ENCODE results near the gene METTL16. TPM values are rescaled to one million over a fixed set of nuclear protein-coding genes. Genes with fewer than 3 reads are reported as not detected.

METTL16 gene
- total RNA-seq, 1 experiment from 2014 or later, result 54.1 TPM

GRCh38 chr17:2401426-2402221 lies 110.1 kb downstream of the METTL16 start (continued):
- TF ChIP-seq, protein P1, sequence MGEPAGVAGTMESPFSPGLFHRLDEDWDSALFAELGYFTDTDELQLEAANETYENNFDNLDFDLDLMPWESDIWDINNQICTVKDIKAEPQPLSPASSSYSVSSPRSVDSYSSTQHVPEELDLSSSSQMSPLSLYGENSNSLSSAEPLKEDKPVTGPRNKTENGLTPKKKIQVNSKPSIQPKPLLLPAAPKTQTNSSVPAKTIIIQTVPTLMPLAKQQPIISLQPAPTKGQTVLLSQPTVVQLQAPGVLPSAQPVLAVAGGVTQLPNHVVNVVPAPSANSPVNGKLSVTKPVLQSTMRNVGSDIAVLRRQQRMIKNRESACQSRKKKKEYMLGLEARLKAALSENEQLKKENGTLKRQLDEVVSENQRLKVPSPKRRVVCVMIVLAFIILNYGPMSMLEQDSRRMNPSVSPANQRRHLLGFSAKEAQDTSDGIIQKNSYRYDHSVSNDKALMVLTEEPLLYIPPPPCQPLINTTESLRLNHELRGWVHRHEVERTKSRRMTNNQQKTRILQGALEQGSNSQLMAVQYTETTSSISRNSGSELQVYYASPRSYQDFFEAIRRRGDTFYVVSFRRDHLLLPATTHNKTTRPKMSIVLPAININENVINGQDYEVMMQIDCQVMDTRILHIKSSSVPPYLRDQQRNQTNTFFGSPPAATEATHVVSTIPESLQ (CRISPR knock-in tag; IDR thresholded peaks at IDR 0.05), result no peak

GRCh38 chr17:2400877-2401425 lies 110.7 kb downstream of the METTL16 start, which contains the start of gene MNT:
Gene MNT (minus strand): TSS chr17:2401060. CDS start chr17:2400712, 348 bp downstream.
- Mint-ChIP-seq H3K4me3 (peak within 1 kb of the TSS; percentile 95), H3K36me3 (no peaks in the 10 kb centered on the region), H3K27ac (peak within 1 kb of the TSS; percentile 100), H3K9me3 (no peaks in the 10 kb centered on the region), H3K4me1 (peaks cover 31% of the 10 kb centered on the region), H3K27me3 (ENCODE audit: low read depth) (0 out of 2 replicates have a peak, but pooled peaks cover 5% of the 10 kb centered on the region)
- ATAC-seq, result peak; percentile 11
- peak; percentile 94 for DNase-seq (ENCODE audit: low spot score)
- TF ChIP-seq, protein P2, sequence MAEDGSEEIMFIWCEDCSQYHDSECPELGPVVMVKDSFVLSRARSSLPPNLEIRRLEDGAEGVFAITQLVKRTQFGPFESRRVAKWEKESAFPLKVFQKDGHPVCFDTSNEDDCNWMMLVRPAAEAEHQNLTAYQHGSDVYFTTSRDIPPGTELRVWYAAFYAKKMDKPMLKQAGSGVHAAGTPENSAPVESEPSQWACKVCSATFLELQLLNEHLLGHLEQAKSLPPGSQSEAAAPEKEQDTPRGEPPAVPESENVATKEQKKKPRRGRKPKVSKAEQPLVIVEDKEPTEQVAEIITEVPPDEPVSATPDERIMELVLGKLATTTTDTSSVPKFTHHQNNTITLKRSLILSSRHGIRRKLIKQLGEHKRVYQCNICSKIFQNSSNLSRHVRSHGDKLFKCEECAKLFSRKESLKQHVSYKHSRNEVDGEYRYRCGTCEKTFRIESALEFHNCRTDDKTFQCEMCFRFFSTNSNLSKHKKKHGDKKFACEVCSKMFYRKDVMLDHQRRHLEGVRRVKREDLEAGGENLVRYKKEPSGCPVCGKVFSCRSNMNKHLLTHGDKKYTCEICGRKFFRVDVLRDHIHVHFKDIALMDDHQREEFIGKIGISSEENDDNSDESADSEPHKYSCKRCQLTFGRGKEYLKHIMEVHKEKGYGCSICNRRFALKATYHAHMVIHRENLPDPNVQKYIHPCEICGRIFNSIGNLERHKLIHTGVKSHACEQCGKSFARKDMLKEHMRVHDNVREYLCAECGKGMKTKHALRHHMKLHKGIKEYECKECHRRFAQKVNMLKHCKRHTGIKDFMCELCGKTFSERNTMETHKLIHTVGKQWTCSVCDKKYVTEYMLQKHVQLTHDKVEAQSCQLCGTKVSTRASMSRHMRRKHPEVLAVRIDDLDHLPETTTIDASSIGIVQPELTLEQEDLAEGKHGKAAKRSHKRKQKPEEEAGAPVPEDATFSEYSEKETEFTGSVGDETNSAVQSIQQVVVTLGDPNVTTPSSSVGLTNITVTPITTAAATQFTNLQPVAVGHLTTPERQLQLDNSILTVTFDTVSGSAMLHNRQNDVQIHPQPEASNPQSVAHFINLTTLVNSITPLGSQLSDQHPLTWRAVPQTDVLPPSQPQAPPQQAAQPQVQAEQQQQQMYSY (CRISPR knock-in tag; IDR thresholded peaks at IDR 0.05), result peak; percentile 97
- TF ChIP-seq SP1 (CRISPR knock-in tag; conservative IDR thresholded peaks at IDR 0.05) (peak; percentile 87), ETV6 (CRISPR knock-in tag; IDR thresholded peaks at IDR 0.05) (0 out of 2 replicates have a peak, but pooled peaks have one; percentile 15), ZNF671 (CRISPR knock-in tag; IDR thresholded peaks at IDR 0.05) (0 out of 2 replicates have a peak, but pooled peaks have one; percentile 13), FOXK1 (CRISPR knock-in tag; IDR thresholded peaks at IDR 0.05) (peak; percentile 69), PREB (CRISPR knock-in tag; IDR thresholded peaks at IDR 0.05; ENCODE audit: borderline replicate concordance) (no peak), FOXP4 (CRISPR knock-in tag; IDR thresholded peaks at IDR 0.05) (peak; percentile 37; the same call in 1 of the 2 replicates), E2F5 (CRISPR knock-in tag; IDR thresholded peaks at IDR 0.05) (0 out of 2 replicates have a peak, but pooled peaks have one; percentile 37), MXD4 (CRISPR knock-in tag; IDR thresholded peaks at IDR 0.05; ENCODE audit: borderline replicate concordance) (no peak)
- TF ChIP-seq, protein P3, sequence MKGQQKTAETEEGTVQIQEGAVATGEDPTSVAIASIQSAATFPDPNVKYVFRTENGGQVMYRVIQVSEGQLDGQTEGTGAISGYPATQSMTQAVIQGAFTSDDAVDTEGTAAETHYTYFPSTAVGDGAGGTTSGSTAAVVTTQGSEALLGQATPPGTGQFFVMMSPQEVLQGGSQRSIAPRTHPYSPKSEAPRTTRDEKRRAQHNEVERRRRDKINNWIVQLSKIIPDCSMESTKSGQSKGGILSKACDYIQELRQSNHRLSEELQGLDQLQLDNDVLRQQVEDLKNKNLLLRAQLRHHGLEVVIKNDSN (CRISPR knock-in tag; IDR thresholded peaks at IDR 0.05), result peak; percentile 69; the same call in 1 of the 2 replicates
- TF ChIP-seq, protein P4, sequence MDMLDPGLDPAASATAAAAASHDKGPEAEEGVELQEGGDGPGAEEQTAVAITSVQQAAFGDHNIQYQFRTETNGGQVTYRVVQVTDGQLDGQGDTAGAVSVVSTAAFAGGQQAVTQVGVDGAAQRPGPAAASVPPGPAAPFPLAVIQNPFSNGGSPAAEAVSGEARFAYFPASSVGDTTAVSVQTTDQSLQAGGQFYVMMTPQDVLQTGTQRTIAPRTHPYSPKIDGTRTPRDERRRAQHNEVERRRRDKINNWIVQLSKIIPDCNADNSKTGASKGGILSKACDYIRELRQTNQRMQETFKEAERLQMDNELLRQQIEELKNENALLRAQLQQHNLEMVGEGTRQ (CRISPR knock-in tag; IDR thresholded peaks at IDR 0.05), result peak; percentile 83
- ChIA-PET POLR2A (interaction anchor here (0.7 to 1.9 kb wide), 5 partner anchors 8 to 53 kb away, joined by 3 to 13 read pairs (median 5); no protein-coding TSS in a partner anchor), CTCF (interaction anchor here (0.8 to 7.0 kb wide), 9 partner anchors 8 to 752 kb away, joined by 3 to 60 read pairs (median 6); partner anchors contain the start of gene SGSM2)
